K562 (cell line): ENCODE data around the gene CXCR5. TPM values are rescaled to one million over a fixed set of nuclear protein-coding genes. Genes with fewer than 3 reads are reported as not detected.

ENCODE experiments used
- BCLAF1 ChIP-seq, 2 experiments: fragments of 450-650 bp in 1 of 2; IDR thresholded peaks; 2 replicates each; pipeline ENCODE4 v1.6.1; 2011 to 2017; ENCODE audit warnings: low read depth in 2 of 2, antibody characterized with exemption in 1 of 2, borderline replicate concordance in 1 of 2, low read length in 1 of 2, mild to moderate bottlenecking in 1 of 2, mixed read lengths in 1 of 2; ENCODE audit not compliant: control insufficient read depth in 1 of 2
- BRCA1 ChIP-seq, 2 experiments: fragments of 450-650 bp in 1 of 2; sonication (generic) in 1 of 2; formaldehyde crosslinking in 1 of 2; IDR thresholded peaks; 2 replicates each; pipeline versions ENCODE4 v1.5.0 to v1.6.1; 2017 to 2020; ENCODE audit warnings: mild to moderate bottlenecking in 1 of 2, missing genetic modification reagents in 1 of 2
- CREBBP ChIP-seq: IDR thresholded peaks from one replicate; pipeline ENCODE4 v1.6.1; 2012; ENCODE audit warnings: low read depth, mild to moderate bottlenecking, control low read depth, inconsistent platforms, low read length
- CXXC5 ChIP-seq: fragments of 250-450 bp; sonication (Bioruptor Pico); IDR thresholded peaks from 2 replicates; pipeline ENCODE4 v1.8.0; 2022; ENCODE audit warnings: inconsistent platforms, mild to moderate bottlenecking, moderate library complexity
- DIDO1 ChIP-seq: fragments of 450-650 bp; IDR thresholded peaks from 2 replicates; pipeline ENCODE4 v1.6.1; 2016; ENCODE audit warnings: low read depth, missing biosample characterization, missing genetic modification characterization
- DPF2 ChIP-seq: fragments of 450-650 bp; IDR thresholded peaks from 2 replicates; pipeline ENCODE4 v1.6.1; 2016
- FOXK2 ChIP-seq, 2 experiments: fragments of 450-650 bp; IDR thresholded peaks in 1 of 2; conservative IDR thresholded peaks in 1 of 2; 2 replicates each; pipeline ENCODE4 v1.6.1; 2016; ENCODE audit warnings: low read depth in 2 of 2, mild to moderate bottlenecking in 1 of 2
- JUND ChIP-seq, 2 experiments: IDR thresholded peaks; 2 replicates in 1 of 2; 3 replicates in 1 of 2; pipeline ENCODE4 v1.6.1; 2011; ENCODE audit warnings: borderline replicate concordance in 2 of 2, low read depth in 2 of 2, low read length in 2 of 2, improper control_type of control experiment in 1 of 2, missing biosample characterization in 1 of 2, missing genetic modification characterization in 1 of 2, missing genetic modification reagents in 1 of 2
- KDM5B ChIP-seq: fragments of 200-600 bp; sonication (generic); IDR thresholded peaks from 2 replicates; pipeline ENCODE4 v1.6.1; 2012; ENCODE audit warnings: low read depth, mild to moderate bottlenecking, moderate library complexity, low read length, control low read depth, inconsistent platforms; ENCODE audit not compliant: insufficient replicate concordance
- NR2C2 ChIP-seq, 2 experiments: fragments of 200-800 bp in 1 of 2; sonication (Bioruptor generic) in 1 of 2; sonication (generic) in 1 of 2; formaldehyde crosslinking in 1 of 2; IDR thresholded peaks; 2 replicates each; pipeline versions ENCODE4 v1.6.1 to v1.8.0; 2016 to 2022; ENCODE audit warnings: mild to moderate bottlenecking in 1 of 2, missing compliant biosample characterization in 1 of 2, missing genetic modification characterization in 1 of 2, missing genetic modification reagents in 1 of 2
- PRPF4 ChIP-seq: fragments of 200-400 bp; formaldehyde crosslinking; IDR thresholded peaks from one replicate; pipeline ENCODE4 v1.6.1; 2017; ENCODE audit warnings: low read length, low read depth, mild to moderate bottlenecking; ENCODE audit not compliant: insufficient read depth, poor library complexity, severe bottlenecking
- SIN3B ChIP-seq: fragments of 450-650 bp; IDR thresholded peaks from 2 replicates; pipeline ENCODE4 v1.6.1; 2017; ENCODE audit warnings: low read depth, mild to moderate bottlenecking, moderate library complexity
- SIRT6 ChIP-seq: IDR thresholded peaks from one replicate; pipeline ENCODE4 v1.6.1; 2012; ENCODE audit warnings: low read depth, mild to moderate bottlenecking, control low read depth, inconsistent platforms, low read length, moderate library complexity
- SMAD3 ChIP-seq: fragments of 450-650 bp; formaldehyde crosslinking; conservative IDR thresholded peaks from 2 replicates; pipeline ENCODE4 v1.4.0; 2020; ENCODE audit warnings: mild to moderate bottlenecking
- ZNF217 ChIP-seq: sonication (generic); formaldehyde crosslinking; IDR thresholded peaks from 2 replicates; pipeline ENCODE4 v1.8.0; 2022; ENCODE audit warnings: mild to moderate bottlenecking, missing genetic modification reagents
- ZNF431 ChIP-seq: sonication (generic); formaldehyde crosslinking; IDR thresholded peaks from 2 replicates; pipeline ENCODE4 v1.8.0; 2022; ENCODE audit warnings: mild to moderate bottlenecking, missing genetic modification reagents
- ZNF586 ChIP-seq: fragments of 450-650 bp; formaldehyde crosslinking; conservative IDR thresholded peaks from 2 replicates; pipeline ENCODE4 v1.4.0; 2020; ENCODE audit warnings: mild to moderate bottlenecking, moderate library complexity
- polyA plus RNA-seq, 8 experiments: library from polyadenylated mRNA; depleted of rRNA in 4 of 8; stranded (reverse) in 5 of 8; unstranded in 3 of 8; fragments of >200 nt; fragmentation: Nextera tagmentation in 2 of 8; fragmentation: Illumina TruSeq in 1 of 8; extraction: Ambion mirVana in 2 of 8; extraction: Trizol in 1 of 8; gene quantifications; 2 replicates each; pipeline versions ENCODE4 v1.2.1 to v1.2.3, GENCODE V29; 2011 to 2014; ENCODE audit warnings: inconsistent platforms in 1 of 8, missing spikeins in 1 of 8
- total RNA-seq, 7 experiments: library from RNA; depleted of rRNA in 6 of 7; stranded (reverse); fragments of >200 nt in 6 of 7; fragmentation: Illumina TruSeq in 2 of 7; extraction: Trizol in 2 of 7; gene quantifications; 2 replicates each; pipeline versions ENCODE4 v1.2.1 to v1.2.3, GENCODE V29; 2011 to 2021; ENCODE audit warnings: low replicate concordance in 1 of 7
- TF ChIP-seq, protein P1 (sequence below): fragments of 450-650 bp; IDR thresholded peaks from 2 replicates; pipeline ENCODE4 v1.6.1; 2016; ENCODE audit warnings: low read depth, mild to moderate bottlenecking, moderate library complexity
- TF ChIP-seq, protein P2 (sequence below): sonication (generic); formaldehyde crosslinking; IDR thresholded peaks from 2 replicates; pipeline ENCODE4 v1.8.1; 2023; ENCODE audit warnings: mild to moderate bottlenecking, missing genetic modification reagents

Gene CXCR5
- total and polyA plus RNA-seq, 9 of the 15 experiments (the other 6 are each of a cell fraction or from before 2014, with no cell fraction given) = 0.03 to 0.06 TPM; not detected in 7

- TF ChIP-seq SIRT6 (no peak), FOXK2 (conservative IDR thresholded peaks at IDR 0.05 in 1 of 2, IDR thresholded peaks at IDR 0.05 in 1 of 2; ENCODE audit: low read depth in 2 of 2) (0 out of 4 replicates have a peak, but pooled peaks of 1 of the 2 experiments have one; percentile 33), ZNF586 (CRISPR knock-in tag) (no peak), ZNF431 (CRISPR knock-in tag) (no peak), PRPF4 (no peak), JUND (IDR thresholded peaks at IDR 0.05; ENCODE audit: borderline replicate concordance, low read depth, low read length) (peak; percentile 94), JUND (tag; IDR thresholded peaks at IDR 0.05; ENCODE audit: borderline replicate concordance, low read depth, low read length) (peak; percentile 87; the same call in 2 of the 3 replicates), SMAD3 (CRISPR knock-in tag) (no peak), DIDO1 (tag) (no peak; the same call in 1 of the 2 replicates), DPF2 (peak; percentile 98), NR2C2 (CRISPR knock-in tag; IDR thresholded peaks at IDR 0.05) (no peak), NR2C2 (tag; IDR thresholded peaks at IDR 0.05) (peak; percentile 3; the same call in 1 of the 2 replicates), CXXC5 (peak; percentile 53; the same call in 1 of the 2 replicates), KDM5B (no peak), BRCA1 (IDR thresholded peaks at IDR 0.05) (no peak), BRCA1 (CRISPR knock-in tag; IDR thresholded peaks at IDR 0.05) (no peak), ZNF217 (no peak), SIN3B (no peak), BCLAF1 (IDR thresholded peaks at IDR 0.05; ENCODE audit: borderline replicate concordance in 1 of 2, control insufficient read depth in 1 of 2, low read depth in 2 of 2, low read length in 1 of 2) (no peak), CREBBP (no peak)
- TF ChIP-seq, protein P1, sequence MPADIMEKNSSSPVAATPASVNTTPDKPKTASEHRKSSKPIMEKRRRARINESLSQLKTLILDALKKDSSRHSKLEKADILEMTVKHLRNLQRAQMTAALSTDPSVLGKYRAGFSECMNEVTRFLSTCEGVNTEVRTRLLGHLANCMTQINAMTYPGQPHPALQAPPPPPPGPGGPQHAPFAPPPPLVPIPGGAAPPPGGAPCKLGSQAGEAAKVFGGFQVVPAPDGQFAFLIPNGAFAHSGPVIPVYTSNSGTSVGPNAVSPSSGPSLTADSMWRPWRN = no peak
- TF ChIP-seq, protein P2, sequence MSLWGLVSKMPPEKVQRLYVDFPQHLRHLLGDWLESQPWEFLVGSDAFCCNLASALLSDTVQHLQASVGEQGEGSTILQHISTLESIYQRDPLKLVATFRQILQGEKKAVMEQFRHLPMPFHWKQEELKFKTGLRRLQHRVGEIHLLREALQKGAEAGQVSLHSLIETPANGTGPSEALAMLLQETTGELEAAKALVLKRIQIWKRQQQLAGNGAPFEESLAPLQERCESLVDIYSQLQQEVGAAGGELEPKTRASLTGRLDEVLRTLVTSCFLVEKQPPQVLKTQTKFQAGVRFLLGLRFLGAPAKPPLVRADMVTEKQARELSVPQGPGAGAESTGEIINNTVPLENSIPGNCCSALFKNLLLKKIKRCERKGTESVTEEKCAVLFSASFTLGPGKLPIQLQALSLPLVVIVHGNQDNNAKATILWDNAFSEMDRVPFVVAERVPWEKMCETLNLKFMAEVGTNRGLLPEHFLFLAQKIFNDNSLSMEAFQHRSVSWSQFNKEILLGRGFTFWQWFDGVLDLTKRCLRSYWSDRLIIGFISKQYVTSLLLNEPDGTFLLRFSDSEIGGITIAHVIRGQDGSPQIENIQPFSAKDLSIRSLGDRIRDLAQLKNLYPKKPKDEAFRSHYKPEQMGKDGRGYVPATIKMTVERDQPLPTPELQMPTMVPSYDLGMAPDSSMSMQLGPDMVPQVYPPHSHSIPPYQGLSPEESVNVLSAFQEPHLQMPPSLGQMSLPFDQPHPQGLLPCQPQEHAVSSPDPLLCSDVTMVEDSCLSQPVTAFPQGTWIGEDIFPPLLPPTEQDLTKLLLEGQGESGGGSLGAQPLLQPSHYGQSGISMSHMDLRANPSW (CRISPR knock-in tag) = no peak
These were observed 28.4 kb downstream of the CXCR5 start (continued) for GRCh38 chr11:118911880-118912741.
